Lower lobe of right lung (tissue), 2 donors: Measurements from ENCODE around the gene HIGD1A. TPM values are rescaled to one million over a fixed set of nuclear protein-coding genes. Genes with fewer than 3 reads are reported as not detected.

Source experiments
- ATAC-seq, 2 donors: fragments of 200-7000 bp; cut with Tn5 transposase; one replicate each; pipeline ENCODE4 v1.9.1; 2020 to 2022; ENCODE audit warnings: mild to moderate bottlenecking in 2 of 2, moderate library complexity in 2 of 2
- DNase-seq: peaks from one replicate; pipeline ENCODE4 v3.0.0-alpha.2; 2020
- H3K27ac ChIP-seq: fragments of 200-600 bp; one replicate; pipeline ENCODE4 v1.8.0; 2022
- H3K27me3 ChIP-seq: fragments of 200-600 bp; one replicate; pipeline ENCODE4 v1.8.0; 2022; ENCODE audit warnings: low read depth
- H3K36me3 ChIP-seq: fragments of 200-600 bp; one replicate; pipeline ENCODE4 v1.8.0; 2022; ENCODE audit warnings: mild to moderate bottlenecking
- H3K4me1 ChIP-seq: fragments of 200-600 bp; one replicate; pipeline ENCODE4 v1.8.0; 2022
- H3K4me3 ChIP-seq: fragments of 200-600 bp; one replicate; pipeline ENCODE4 v1.8.0; 2022; ENCODE audit warnings: mild to moderate bottlenecking
- H3K9me3 ChIP-seq: fragments of 200-600 bp; one replicate; pipeline ENCODE4 v1.8.0; 2022
- CTCF ChIP-seq: fragments of 200-600 bp; IDR thresholded peaks from one replicate; pipeline ENCODE4 v1.8.0; 2022; ENCODE audit warnings: antibody characterized with exemption, mild to moderate bottlenecking
- intact Hi-C: fragments of 100-400 bp; cut with DNase I; formaldehyde crosslinking; loops from one replicate; pipeline ENCODE4 v1.11.0; 2022
- total RNA-seq: library from RNA; stranded (reverse); fragmentation: NEBNext Ultra II Directional; extraction: Animal tissue kit (Norgen Biotek cat#: 25700); gene quantifications from one replicate; pipeline ENCODE4 v1.2.1, GENCODE V29; 2021
- donor health status: DM: no; HTN: yes; CAD: no; lungs with severe emphysema.

The HIGD1A gene
- total RNA-seq, 1 donor from 2014 or later = 83.8 TPM

GRCh38 chr3:42751609-42752008 lies 52.7 kb downstream of the HIGD1A start:
- H3K4me3 ChIP-seq = no peak overlapping the region
- DNase-seq = no peak

GRCh38 chr3:42750834-42751233 lies 53.5 kb downstream of the HIGD1A start:
- TF ChIP-seq CTCF = no peak
- H3K36me3 ChIP-seq = no peaks in the 10 kb centered on the region
- H3K4me3 ChIP-seq = no peak overlapping the region
- no peaks in the 10 kb centered on the region for H3K27me3 ChIP-seq
- H3K4me1 ChIP-seq = peaks cover 19% of the 10 kb centered on the region
- intact Hi-C loops = no loop called here
- no peaks in the 10 kb centered on the region for H3K9me3 ChIP-seq
- DNase-seq = no peak
- no peak overlapping the region for H3K27ac ChIP-seq
- no peak for ATAC-seq

More at GRCh38 chr3:42751609-42752008, 52.7 kb downstream of the HIGD1A start:
- Histone ChIP-seq H3K27ac (no peak overlapping the region), H3K27me3 (no peaks in the 10 kb centered on the region), H3K4me1 (peaks cover 11% of the 10 kb centered on the region), H3K9me3 (no peaks in the 10 kb centered on the region), H3K36me3 (no peaks in the 10 kb centered on the region)
- TF ChIP-seq CTCF = no peak
- intact Hi-C loops = no loop called here
- ATAC-seq = no peak

GRCh38 chr3:42749753-42750231 lies 54.5 kb downstream of the HIGD1A start:
- intact Hi-C loops = no loop called here
- no peaks in the 10 kb centered on the region for H3K27me3 ChIP-seq
- H3K9me3 ChIP-seq = no peaks in the 10 kb centered on the region
- H3K27ac ChIP-seq = no peak overlapping the region
- no peaks in the 10 kb centered on the region for H3K36me3 ChIP-seq
- peak; percentile 39 for TF ChIP-seq CTCF
- H3K4me3 ChIP-seq = no peak overlapping the region
- DNase-seq = no peak
- ATAC-seq = no peak
- peaks cover 21% of the 10 kb centered on the region for H3K4me1 ChIP-seq

GRCh38 chr3:42749025-42749752 lies 55.1 kb downstream of the HIGD1A start:
- intact Hi-C loops = no loop called here
- no peaks in the 10 kb centered on the region for H3K9me3 ChIP-seq
- no peaks in the 10 kb centered on the region for H3K27me3 ChIP-seq
- no peak for TF ChIP-seq CTCF
- no peak overlapping the region for H3K27ac ChIP-seq
- no peaks in the 10 kb centered on the region for H3K36me3 ChIP-seq
- peaks cover 21% of the 10 kb centered on the region for H3K4me1 ChIP-seq
- H3K4me3 ChIP-seq = no peak overlapping the region
- DNase-seq = no peak
- ATAC-seq = no peak

GRCh38 chr3:42747581-42747980 lies 56.7 kb downstream of the HIGD1A start:
- Histone ChIP-seq H3K36me3 (no peaks in the 10 kb centered on the region), H3K4me3 (no peak overlapping the region), H3K27me3 (no peaks in the 10 kb centered on the region), H3K4me1 (peaks cover 21% of the 10 kb centered on the region), H3K27ac (no peak overlapping the region), H3K9me3 (no peaks in the 10 kb centered on the region)
- TF ChIP-seq CTCF = no peak
- intact Hi-C loops = no loop called here
- DNase-seq = no peak
- no peak for ATAC-seq
